K562 (cell line): ENCODE measurements around the gene EXOC6. TPM values are rescaled to one million over a fixed set of nuclear protein-coding genes. Genes with fewer than 3 reads are reported as not detected.
A peak's percentile ranks its signal among the peaks of the same experiment; 100 is the strongest.

Source experiments
- ATAC-seq: fragments of 200-7000 bp; cut with Tn5 transposase; 3 replicates; pipeline ENCODE4 v1.9.1; 2020; ENCODE audit warnings: moderate library complexity
- BruUV-seq: library from RNA; stranded (reverse); fragments of 400-500 nt; replicated peaks from 2 replicates; lab custom pipeline; 2021; lab: Mats Ljungman, UMichigan
- CTCF ChIA-PET: fragments of 300-600 bp; formaldehyde crosslinking; extraction: SDS; loops from one replicate; lab custom pipeline; 2021; ENCODE audit warnings: low intra/inter-chr PET ratio; lab: Yijun Ruan, JAX
- POLR2A ChIA-PET: fragments of 300-600, 350-650 bp; sonication (Branson Sonifier 250); formaldehyde crosslinking; extraction: SDS; loops from one replicate; lab custom pipeline; 2021; ENCODE audit warnings: antibody characterized with exemption, inconsistent platforms; lab: Yijun Ruan, JAX
- DNase-seq, 4 experiments: peaks; one replicate each; pipeline versions ENCODE4 v3.0.0 to v3.0.0-alpha.2; 2011 to 2018; ENCODE audit warnings: low spot score in 3 of 4, mixed read lengths in 3 of 4; ENCODE audit errors: extremely low read depth in 1 of 4
- FAIRE-seq: peaks from 2 replicates; lab custom pipeline; 2011; peaks lifted over from hg19 to GRCh38; lab: Jason Lieb, UNC
- H2AFZ ChIP-seq: 2 replicates; pipeline ENCODE4 v1.6.0; 2011; ENCODE audit warnings: low read depth, low read length, control low read depth, inconsistent platforms
- H3K27ac ChIP-seq: fragments of 200-600 bp; 3 replicates; pipeline ENCODE4 v1.8.0; 2011; ENCODE audit warnings: low read depth, mild to moderate bottlenecking, control low read depth, inconsistent platforms, low read length, moderate library complexity, mixed read lengths; ENCODE audit errors: extremely low read depth
- H3K27me3 ChIP-seq, 2 experiments: fragments of 300-600 bp in 1 of 2; 2 replicates in 1 of 2; 3 replicates in 1 of 2; pipeline versions ENCODE4 v1.6.0 to v1.8.0; 2011; ENCODE audit warnings: inconsistent platforms in 2 of 2, low read length in 2 of 2, mild to moderate bottlenecking in 1 of 2, mixed read lengths in 1 of 2, moderate library complexity in 1 of 2; ENCODE audit not compliant: control insufficient read depth in 2 of 2, insufficient read depth in 2 of 2
- H3K36me3 ChIP-seq: fragments of 300-600 bp; 3 replicates; pipeline ENCODE4 v1.8.0; 2011; ENCODE audit warnings: mild to moderate bottlenecking, low read length, inconsistent platforms; ENCODE audit not compliant: control insufficient read depth, insufficient read depth
- H3K4me1 ChIP-seq, 2 experiments: fragments of 200-600 bp in 1 of 2; replicated peaks in 1 of 2; 2 replicates in 1 of 2; 3 replicates in 1 of 2; pipeline versions ENCODE4 v1.5.1 to v1.8.0; 2011; ENCODE audit warnings: inconsistent platforms in 2 of 2, low read length in 2 of 2, mild to moderate bottlenecking in 1 of 2, mixed read lengths in 1 of 2, moderate library complexity in 1 of 2; ENCODE audit not compliant: control insufficient read depth in 2 of 2, insufficient read depth in 2 of 2
- H3K4me2 ChIP-seq: 2 replicates; pipeline ENCODE4 v1.6.1; 2011; ENCODE audit warnings: low read length, control low read depth, inconsistent platforms, mixed read lengths; ENCODE audit not compliant: insufficient read depth
- H3K4me3 ChIP-seq: fragments of 200-600 bp; sonication (generic), shearing (Covaris generic); 2 replicates; pipeline ENCODE4 v1.5.1; 2016; ENCODE audit warnings: control low read depth, inconsistent platforms
- H3K79me2 ChIP-seq: fragments of 200-600 bp; 3 replicates; pipeline ENCODE4 v1.8.0; 2011; ENCODE audit warnings: low read length, inconsistent platforms; ENCODE audit not compliant: control insufficient read depth, insufficient read depth
- H3K9ac ChIP-seq, 2 experiments: 2 replicates each; pipeline versions ENCODE4 v1.6.0 to v1.6.1; 2011; ENCODE audit warnings: low read depth in 2 of 2, low read length in 2 of 2, control low read depth in 1 of 2, inconsistent platforms in 1 of 2, mild to moderate bottlenecking in 1 of 2, mixed read lengths in 1 of 2; ENCODE audit not compliant: insufficient read depth in 1 of 2
- H3K9me1 ChIP-seq: one replicate; pipeline ENCODE4 v1.6.0; 2011; ENCODE audit warnings: inconsistent platforms, mild to moderate bottlenecking, low read length, moderate library complexity; ENCODE audit not compliant: control insufficient read depth, insufficient read depth
- H3K9me3 ChIP-seq: replicated peaks from 2 replicates; pipeline ENCODE4 v1.5.1; 2011; ENCODE audit warnings: low read depth, low read length, inconsistent platforms; ENCODE audit not compliant: control insufficient read depth, insufficient read depth
- H4K20me1 ChIP-seq: replicated peaks from 2 replicates; pipeline ENCODE4 v1.6.1; 2011; ENCODE audit warnings: low read length, inconsistent platforms, mixed read lengths; ENCODE audit not compliant: control insufficient read depth, insufficient read depth
- HNRNPL ChIP-seq: fragments of 200-400 bp; formaldehyde crosslinking; IDR thresholded peaks from 2 replicates; pipeline ENCODE4 v1.6.1; 2017; ENCODE audit warnings: low read depth, mild to moderate bottlenecking, low read length
- PPARD ChIP-seq: fragments of 250-450 bp; sonication (Bioruptor Pico); IDR thresholded peaks from 2 replicates; pipeline ENCODE4 v1.8.0; 2022; ENCODE audit warnings: inconsistent platforms, mild to moderate bottlenecking, moderate library complexity
- WGBS: fragments of 100-300 bp; shearing (Covaris generic); methylation state at CpG from one replicate; pipeline ENCODE4 v1.1.6; 2016; ENCODE audit warnings: low coverage, mixed read lengths; ENCODE audit not compliant: insufficient coverage; ENCODE audit errors: missing lambda C conversion rate; 5-methylcytosine and 5-hydroxymethylcytosine counted together
- in situ Hi-C: fragments of 300-500 bp; cut with MboI; formaldehyde crosslinking; loops from 4 replicates; pipeline ENCODE4 v1.15.0; 2018; ENCODE audit warnings: inconsistent platforms, mixed read lengths
- intact Hi-C: fragments of 100-400 bp; cut with micrococcal nuclease; formaldehyde crosslinking; loops from 2 replicates; pipeline ENCODE4 v1.14.2; 2022
- polyA plus RNA-seq, 8 experiments: library from polyadenylated mRNA; depleted of rRNA in 4 of 8; stranded (reverse) in 5 of 8; unstranded in 3 of 8; fragments of >200 nt; fragmentation: Nextera tagmentation in 2 of 8; fragmentation: Illumina TruSeq in 1 of 8; extraction: Ambion mirVana in 2 of 8; extraction: Trizol in 1 of 8; gene quantifications; 2 replicates each; pipeline versions ENCODE4 v1.2.1 to v1.2.3, GENCODE V29; 2011 to 2014; ENCODE audit warnings: inconsistent platforms in 1 of 8, missing spikeins in 1 of 8
- total RNA-seq, 7 experiments: library from RNA; depleted of rRNA in 6 of 7; stranded (reverse); fragments of >200 nt in 6 of 7; fragmentation: Illumina TruSeq in 2 of 7; extraction: Trizol in 2 of 7; gene quantifications; 2 replicates each; pipeline versions ENCODE4 v1.2.1 to v1.2.3, GENCODE V29; 2011 to 2021; ENCODE audit warnings: low replicate concordance in 1 of 7

EXOC6 gene
- total and polyA plus RNA-seq, 9 of the 15 experiments (the other 6 are each of a cell fraction or from before 2014, with no cell fraction given) = 13.9 to 42.8 (median 24.9) TPM

- Histone ChIP-seq H3K79me2 (no peaks in the 10 kb centered on the region), H3K9me1 (no peaks in the 10 kb centered on the region), H2AFZ (no peak overlapping the region), H3K27ac (no peak overlapping the region), H3K4me1 (peaks cover 33 to 50% of the 10 kb centered on the region in 2 experiments; a peak in 4 of 5 replicates), H3K27me3 (no peaks in the 10 kb centered on the region; a peak in 1 of 5 replicates), H3K4me3 (no peak overlapping the region), H4K20me1 (no peaks in the 10 kb centered on the region), H3K36me3 (no peaks in the 10 kb centered on the region), H3K9me3 (peaks cover 2% of the 10 kb centered on the region; the same call in 1 of the 2 replicates), H3K4me2 (no peak overlapping the region), H3K9ac (no peak overlapping the region)
- POLR2A ChIA-PET = interaction anchor here (0.5 to 0.6 kb wide), 2 partner anchors 9 to 87 kb away, joined by 3 read pairs; no protein-coding TSS in a partner anchor
- CTCF ChIA-PET = no interaction called here
- DNase-seq = no peak
- 94% methylated on average over 22 of the region's 67 CpGs for WGBS
- in situ Hi-C loops = no loop called here
- BruUV-seq = no TSS peak
- no peak for ATAC-seq
- no peak for FAIRE-seq
- TF ChIP-seq HNRNPL = 0 out of 2 replicates have a peak, but pooled peaks have one; percentile 31
- no peak for TF ChIP-seq PPARD (CRISPR knock-in tag)
- intact Hi-C loops = loop anchor here (5.0 to 10.0 kb wide), 2 partner anchors 67 to 480 kb away; partner anchors contain the start of gene KIF11
Observed at GRCh38 chr10:93074597-93075368, 226.5 kb downstream of the EXOC6 start.
